ENCODE data around the gene SKIL. TPM values are rescaled to one million over a fixed set of nuclear protein-coding genes. Genes with fewer than 3 reads are reported as not detected.

SKIL gene
- total and polyA plus RNA-seq, 2 experiments from 2014 or later = 141 to 358 TPM

- no peak overlapping the region for H3K27ac ChIP-seq (ENCODE audit: low read depth)
- H3K4me2 ChIP-seq = no peak overlapping the region
- DNase-seq (ENCODE audit: low spot score) = no peak
- 0 out of 2 replicates have a peak, but pooled peaks cover 3% of the 10 kb centered on the region for H3F3A ChIP-seq (replicated peaks; ENCODE audit: low read depth)
- peaks cover 29% of the 10 kb centered on the region; the same call in 1 of the 2 replicates for H3K36me3 ChIP-seq (ENCODE audit: insufficient read depth)
- H3K4me3 ChIP-seq = no peak overlapping the region
- no peak for ATAC-seq
- no peak overlapping the region for H2AFZ ChIP-seq
- no peaks in the 10 kb centered on the region for H3K4me1 ChIP-seq (ENCODE audit: insufficient read depth)
- no peaks in the 10 kb centered on the region for H4K20me1 ChIP-seq (replicated peaks; ENCODE audit: insufficient read depth)
- no peaks in the 10 kb centered on the region; the same call in 1 of the 2 replicates for H3K9me2 ChIP-seq (ENCODE audit: insufficient read depth)
- Mint-ChIP-seq H3K9me3 (peaks cover 76% of the 10 kb centered on the region), H3K36me3 (ENCODE audit: low read depth) (peaks cover 42% of the 10 kb centered on the region), H3K4me3 (no peak overlapping the region), H3K4me1 (no peaks in the 10 kb centered on the region), H3K27me3 (ENCODE audit: insufficient read depth, low read depth, poor library complexity) (no peaks in the 10 kb centered on the region), H3K27ac (no peak overlapping the region)
- H3K27me3 ChIP-seq (ENCODE audit: insufficient read depth) = no peaks in the 10 kb centered on the region
- TF ChIP-seq STAT1 (IDR thresholded peaks at IDR 0.05; ENCODE audit: unreplicated experiment) (no peak), REST (IDR thresholded peaks at IDR 0.05; ENCODE audit: unreplicated experiment) (no peak), NANOG (IDR thresholded peaks at IDR 0.05; ENCODE audit: borderline replicate concordance) (no peak), ZNF331 (CRISPR knock-in tag; IDR thresholded peaks at IDR 0.05; ENCODE audit: low read depth) (no peak), EZH2 (IDR thresholded peaks at IDR 0.05; ENCODE audit: low read depth, unreplicated experiment) (no peak), EZH2phosphoT487 (IDR thresholded peaks at IDR 0.05; ENCODE audit: unreplicated experiment) (no peak), ETS1 (IDR thresholded peaks at IDR 0.05) (no peak), CREB1 (CRISPR knock-in tag; IDR thresholded peaks at IDR 0.05; ENCODE audit: low read depth) (no peak), JUNB (IDR thresholded peaks at IDR 0.05; ENCODE audit: unreplicated experiment) (no peak), ZNF114 (CRISPR knock-in tag; IDR thresholded peaks at IDR 0.05) (no peak), ZNF462 (CRISPR knock-in tag; IDR thresholded peaks at IDR 0.05) (no peak), POLR2AphosphoS5 (IDR thresholded peaks at IDR 0.05; ENCODE audit: low read depth) (no peak), CTCF (conservative IDR thresholded peaks at IDR 0.05; ENCODE audit: low read depth in 2 of 2) (no peak)
- no peaks in the 10 kb centered on the region for H3K79me2 ChIP-seq (replicated peaks; ENCODE audit: insufficient read depth)
These were observed 20.1 kb upstream of the SKIL start for GRCh38 chr3:170337420-170337819.

All from GM23338 (cell line).